ENCODE measurements around the gene TAGLN3. TPM values are rescaled to one million over a fixed set of nuclear protein-coding genes. Genes with fewer than 3 reads are reported as not detected.

Gene TAGLN3
- 1 to 10 TPM in 10 of 12 donors, not detected in 2; 2.9 to 6.3 (median 3.5) TPM for polyA plus RNA-seq (ENCODE audit: insufficient read length in 12 of 12)
- long read RNA-seq, donor 1, transcript TAGLN3-203 (4 exons, 1,164 nt): major isoform, 14 of 34 reads
- long read RNA-seq, donor 1, transcript TAGLN3-205 (5 exons, 1,301 nt): major isoform, 14 of 34 reads
- long read RNA-seq, donor 1, partial matches to known transcripts: 5 of 34 reads
- long read RNA-seq, donor 1, other reads (novel, unspliced or antisense): 0 of 34 reads
- long read RNA-seq, donor 2, partial matches to known transcripts: 0 of 1 reads
- long read RNA-seq, donor 2, other reads (novel, unspliced or antisense): 0 of 1 reads
- long read RNA-seq, donor 3, partial matches to known transcripts: 0 of 1 reads
- long read RNA-seq, donor 3, other reads (novel, unspliced or antisense): 0 of 1 reads
- long read RNA-seq, donor 4: 0 reads
- long read RNA-seq, donor 5, partial matches to known transcripts: 0 of 4 reads
- long read RNA-seq, donor 5, other reads (novel, unspliced or antisense): 0 of 4 reads
- long read RNA-seq, donor 6, partial matches to known transcripts: 0 of 2 reads
- long read RNA-seq, donor 6, other reads (novel, unspliced or antisense): 0 of 2 reads
- long read RNA-seq, donor 7: 0 reads
- long read RNA-seq, donor 8, partial matches to known transcripts: 0 of 3 reads
- long read RNA-seq, donor 8, other reads (novel, unspliced or antisense): 0 of 3 reads
- long read RNA-seq, donor 9, partial matches to known transcripts: 0 of 1 reads
- long read RNA-seq, donor 9, other reads (novel, unspliced or antisense): 0 of 1 reads
- long read RNA-seq, donor 10, partial matches to known transcripts: 0 of 3 reads
- long read RNA-seq, donor 10, other reads (novel, unspliced or antisense): 0 of 3 reads
- long read RNA-seq, donor 11, partial matches to known transcripts: 0 of 2 reads
- long read RNA-seq, donor 11, other reads (novel, unspliced or antisense): 0 of 2 reads

DNA sequence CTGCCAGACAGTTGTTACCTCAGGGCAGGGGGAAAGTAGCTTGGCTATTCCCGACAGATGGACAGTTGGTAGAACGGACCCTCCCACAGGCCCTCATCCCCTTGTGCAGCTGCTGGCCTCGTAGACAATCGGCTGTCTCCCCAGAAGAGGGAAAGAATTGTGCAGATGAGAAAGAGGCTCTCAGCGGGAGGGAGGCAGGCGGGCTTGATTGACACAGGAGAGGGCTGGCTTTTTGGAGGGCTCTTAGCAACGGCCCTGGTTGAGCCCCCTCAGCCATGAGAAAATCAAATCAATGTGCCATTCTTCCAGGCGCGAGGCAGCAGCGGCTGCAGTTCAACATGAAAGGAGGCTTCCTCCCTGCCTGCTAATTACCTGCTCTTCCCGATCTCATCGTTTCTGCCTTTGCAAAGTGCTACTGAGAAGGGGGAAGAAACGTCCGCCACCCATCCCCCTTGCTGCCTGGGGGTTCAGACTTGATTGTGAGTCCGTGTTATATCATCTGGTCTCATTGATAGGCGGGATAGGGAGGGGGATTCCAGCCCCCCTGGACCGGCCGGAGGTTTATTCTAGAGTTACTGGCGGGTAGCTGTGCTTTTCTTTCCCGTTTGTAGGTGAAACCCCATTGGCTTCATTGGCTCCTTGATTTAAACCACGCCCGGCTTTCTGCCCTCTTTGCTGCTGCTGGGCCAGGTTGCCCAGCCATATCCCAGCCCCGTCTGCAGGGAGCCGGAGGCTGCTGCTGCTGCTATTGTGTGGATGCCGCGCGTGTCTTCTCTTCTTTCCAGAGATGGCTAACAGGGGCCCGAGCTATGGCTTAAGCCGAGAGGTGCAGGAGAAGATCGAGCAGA, at the start of gene TAGLN3:
Gene TAGLN3 (plus strand): TSS at position 287 of the 848 bp plus-strand sequence. CDS start 501 bp downstream, at position 788.
- peak; percentile 23 for DNase-seq

DNA sequence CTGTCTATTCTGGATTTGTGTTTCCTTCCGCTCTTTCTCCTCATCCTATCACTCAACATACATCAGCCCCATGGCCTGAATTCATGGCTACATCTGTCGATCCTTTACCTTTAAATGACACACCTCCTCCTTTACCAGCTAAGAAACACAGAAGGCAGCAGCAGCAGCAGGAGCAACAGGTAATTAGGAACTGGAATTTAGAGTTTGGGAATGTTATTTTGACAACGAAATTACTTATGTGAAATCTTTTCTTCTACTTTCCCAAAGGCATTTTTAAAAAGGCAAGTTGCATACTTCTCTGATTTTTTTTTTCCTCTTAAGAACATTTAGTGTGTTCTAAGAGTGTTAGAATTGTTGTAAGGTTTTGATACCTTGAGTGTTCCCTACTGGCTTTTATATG, 49.0 kb upstream of the TAGLN3 start:
- no peak for DNase-seq

DNA sequence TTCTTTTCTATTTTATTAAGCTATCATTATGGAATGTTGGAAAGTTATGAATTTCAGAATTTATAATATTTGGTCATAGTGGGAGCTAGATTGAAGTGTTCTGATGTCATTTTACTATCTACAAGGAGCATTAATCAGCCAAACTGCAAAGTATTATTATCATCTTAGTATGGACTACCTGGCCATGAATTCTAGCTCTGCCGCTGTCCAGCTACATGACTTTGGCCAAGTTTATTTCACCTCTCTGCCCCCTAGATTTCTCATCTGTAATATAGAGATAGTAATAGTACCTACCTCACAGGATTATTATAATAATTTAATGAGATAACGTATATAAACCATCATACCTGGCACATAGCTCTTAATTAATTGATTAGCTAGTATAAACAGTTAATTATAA, 47.7 kb upstream of the TAGLN3 start:
- DNase-seq: no peak

- DNase-seq: no peak
These were observed 46.6 kb upstream of the TAGLN3 start for GRCh38 chr3:111952086-111952485.

GRCh38 chr3:111952866-111953450, 45.8 kb upstream of the TAGLN3 start:
- no peak for DNase-seq

- DNase-seq: no peak
These were observed 44.3 kb upstream of the TAGLN3 start for GRCh38 chr3:111954228-111954990.

- no peak for DNase-seq
These were observed 42.8 kb upstream of the TAGLN3 start for GRCh38 chr3:111955876-111956275.

DNA sequence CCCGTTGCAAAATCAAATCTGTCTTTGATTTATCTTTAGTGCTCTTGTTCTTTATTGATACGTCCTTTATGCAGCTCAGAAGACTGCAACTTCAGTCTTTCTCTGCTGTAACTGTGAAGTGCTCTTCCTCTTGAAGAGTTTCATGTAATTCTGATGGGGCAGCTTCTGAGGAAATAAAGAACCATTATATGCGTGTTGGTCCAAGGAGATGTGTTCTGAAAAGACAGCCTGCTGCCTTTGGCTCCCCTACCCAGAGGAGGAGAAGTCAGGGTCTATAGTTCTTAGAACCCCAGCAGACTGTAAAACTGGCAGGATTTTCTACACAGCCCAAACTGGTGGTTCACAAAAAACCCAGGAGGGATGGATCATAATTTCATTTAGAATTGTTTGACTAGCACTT, 42.3 kb upstream of the TAGLN3 start:
- DNase-seq: no peak

DNA sequence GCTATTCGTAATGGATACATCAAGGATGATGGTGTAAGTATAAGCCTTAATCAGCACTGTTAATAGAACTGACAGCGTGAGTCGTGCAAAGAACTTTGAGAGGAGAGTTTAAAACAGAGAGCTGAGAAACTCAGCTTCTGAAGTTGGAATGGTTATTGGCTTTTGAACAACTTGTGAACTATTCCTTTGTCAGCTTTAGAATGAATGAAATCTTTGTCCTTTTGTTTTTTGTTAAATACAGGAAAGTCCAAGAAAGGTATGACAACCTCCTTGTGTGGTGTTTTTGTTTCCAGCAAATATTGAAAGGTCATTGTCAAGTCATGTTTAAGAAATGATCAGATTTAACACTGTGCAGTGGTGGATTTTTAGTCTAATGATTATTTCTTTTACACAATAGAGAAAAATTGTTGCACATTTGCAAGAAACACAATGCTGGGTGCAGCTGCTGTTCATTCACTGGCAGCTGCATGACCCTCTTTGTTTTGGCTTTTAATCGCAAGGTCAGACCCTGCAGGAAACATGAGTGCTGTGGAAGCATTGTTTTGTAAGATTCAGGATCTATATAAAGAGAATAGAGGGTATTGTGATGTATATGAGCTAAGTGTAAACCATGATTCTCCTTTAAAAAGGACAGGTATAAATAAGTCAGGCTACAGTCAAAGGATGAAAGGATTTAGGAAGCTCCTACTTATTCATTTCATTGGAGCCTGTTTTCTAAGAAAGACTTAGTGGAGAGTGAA, 41.6 kb upstream of the TAGLN3 start:
- DNase-seq: no peak

DNA sequence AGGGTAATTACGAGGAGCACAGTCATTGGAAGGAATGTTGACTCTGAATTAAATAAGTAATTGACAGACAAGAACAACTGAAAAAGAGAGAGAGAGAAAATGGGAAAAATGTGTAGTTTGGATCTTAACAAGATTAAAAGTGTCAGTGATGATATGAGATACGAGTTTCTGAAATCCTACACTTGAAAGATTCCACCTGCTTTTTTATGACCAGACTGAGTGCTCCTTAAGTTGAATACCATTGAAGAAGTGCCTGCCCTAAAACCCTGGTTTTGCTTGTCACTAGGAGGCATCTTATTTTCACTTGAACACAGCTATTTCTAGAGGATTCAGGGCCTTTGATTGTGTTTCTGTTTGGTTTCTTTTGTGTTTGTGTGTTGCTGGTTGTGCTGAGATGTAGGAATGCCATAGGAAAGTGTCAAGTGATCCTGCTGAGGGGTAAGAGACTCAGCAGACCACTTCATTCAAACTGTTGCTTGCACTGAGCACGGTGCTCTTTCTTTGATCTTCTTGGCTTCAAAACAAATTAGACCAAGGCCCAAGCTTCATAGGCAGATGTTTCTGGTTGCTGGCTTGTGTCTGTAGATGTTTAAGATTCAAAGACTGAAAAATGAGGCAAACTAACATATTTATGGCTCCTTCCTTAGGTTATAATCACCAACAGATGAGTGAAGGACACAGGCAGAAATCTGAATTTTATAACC, 37.1 kb upstream of the TAGLN3 start:
- DNase-seq: no peak

- no peak for DNase-seq
These were observed 35.3 kb upstream of the TAGLN3 start for GRCh38 chr3:111963424-111963823.

DNA sequence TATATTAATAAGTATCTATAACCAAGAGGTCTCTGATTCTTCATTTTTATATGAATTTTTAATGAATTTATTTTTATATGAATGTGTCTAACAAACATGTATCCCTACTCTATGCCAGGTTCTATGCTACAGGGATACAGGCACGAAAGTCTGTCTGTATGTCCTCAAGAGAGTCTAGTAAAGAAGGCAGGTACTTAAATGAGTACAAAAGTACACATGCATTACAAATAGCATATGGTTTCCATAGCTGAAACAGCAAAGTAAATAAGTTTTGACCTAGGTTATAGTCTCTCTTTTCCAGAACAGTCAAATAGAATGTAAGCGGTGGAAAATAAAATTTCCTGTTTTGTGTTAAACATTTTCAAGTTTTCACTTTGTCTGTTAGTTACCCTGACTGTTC, 33.2 kb upstream of the TAGLN3 start:
- DNase-seq: no peak

DNA sequence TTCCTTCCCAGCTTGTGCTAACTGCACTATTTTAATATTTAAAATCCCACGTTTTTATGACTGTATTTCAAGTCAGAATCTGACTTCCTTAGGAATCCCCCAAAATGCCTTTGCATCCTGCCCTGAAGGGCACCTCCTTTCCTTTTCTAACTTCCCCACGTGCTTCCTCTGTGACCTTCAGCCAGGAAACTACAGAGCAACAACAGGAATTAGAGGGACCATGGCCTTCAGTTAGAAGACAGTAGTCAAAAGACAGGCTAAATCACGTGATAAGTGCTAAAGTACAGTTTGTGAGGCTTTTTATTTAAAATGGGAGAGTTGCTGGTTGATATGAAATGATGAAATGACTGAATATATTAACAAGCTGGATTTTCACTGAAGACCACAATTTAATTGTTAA, 31.7 kb upstream of the TAGLN3 start:
- DNase-seq: no peak

DNA sequence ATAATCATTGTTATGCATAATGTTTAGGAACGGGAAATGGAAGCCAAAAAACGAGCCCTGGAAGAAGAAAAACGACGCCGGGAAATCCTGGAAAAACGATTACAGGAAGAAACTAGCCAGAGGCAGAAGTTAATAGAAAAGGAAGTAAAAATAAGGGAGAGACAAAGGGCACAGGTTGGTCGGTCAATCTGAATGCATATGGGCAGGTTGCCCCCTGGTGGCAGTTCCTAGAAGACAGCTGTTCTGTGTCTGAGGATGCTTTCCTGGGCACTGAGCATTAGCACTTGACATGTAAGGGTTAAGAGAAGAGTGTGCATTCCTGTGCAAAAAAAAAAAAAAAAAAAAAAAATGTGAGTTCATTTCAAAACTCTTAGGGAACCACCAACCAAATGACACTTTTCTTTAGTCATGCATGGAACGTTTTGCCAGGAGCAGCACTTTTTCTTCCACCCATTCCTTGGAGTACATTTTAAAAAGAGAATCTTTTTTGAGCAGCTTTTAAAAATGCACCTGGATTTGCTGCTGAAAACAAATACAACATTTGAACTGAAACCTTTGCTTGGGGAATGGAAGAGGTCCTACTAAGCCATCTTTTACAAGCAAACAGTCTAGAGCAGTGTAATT, 31.0 kb upstream of the TAGLN3 start:
- peak; percentile 82 for DNase-seq

DNA sequence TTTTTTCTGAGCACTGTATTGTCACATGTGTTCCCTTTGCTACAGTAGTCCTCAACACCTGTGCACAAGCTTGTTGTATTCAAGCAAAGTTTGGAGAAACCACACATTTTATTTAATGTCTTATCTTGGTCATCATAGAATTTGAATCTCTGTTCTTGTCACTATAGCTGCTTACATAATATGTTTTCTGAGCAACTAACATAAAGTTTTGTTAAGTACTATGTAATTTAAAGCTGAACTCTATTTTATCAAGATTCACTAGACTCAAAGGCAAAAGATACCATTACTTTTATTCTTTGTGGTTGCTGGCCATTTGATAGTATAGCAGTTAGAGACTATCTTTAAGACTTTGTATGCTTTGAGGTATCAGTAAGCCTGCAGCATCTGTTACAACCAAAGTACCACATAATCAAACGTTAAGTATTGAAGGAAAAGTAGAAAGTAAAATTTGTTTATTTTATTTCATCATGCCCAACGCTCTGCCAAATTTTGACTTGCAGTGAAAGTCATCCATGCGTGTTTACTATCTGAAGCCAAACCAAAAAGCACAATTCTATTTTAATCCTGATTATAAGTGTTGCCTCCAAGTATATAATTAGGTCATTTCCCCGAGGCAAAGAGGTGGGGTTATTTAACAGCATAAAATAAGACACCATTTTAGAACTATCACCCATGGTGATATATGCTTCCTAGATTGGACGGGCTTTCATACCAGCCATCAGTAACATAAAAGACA, 30.2 kb upstream of the TAGLN3 start:
- no peak for DNase-seq

- DNase-seq: no peak
These were observed 28.3 kb upstream of the TAGLN3 start for GRCh38 chr3:111970376-111970775.

- DNase-seq: no peak
These were observed 27.1 kb upstream of the TAGLN3 start for GRCh38 chr3:111971533-111972130.

Data from muscle of arm (tissue), 14 donors.